B cell (primary cell): Measurements from ENCODE around the gene AGBL4. TPM values are rescaled to one million over a fixed set of nuclear protein-coding genes. Genes with fewer than 3 reads are reported as not detected.

ENCODE experiments used
- ATAC-seq: fragments of 200-7000 bp; cut with Tn5 transposase; one replicate; pipeline ENCODE4 v1.10.0; 2021; ENCODE audit warnings: low read depth, mild to moderate bottlenecking, moderate number of reproducible peaks, moderate library complexity
- CTCF ChIA-PET: fragments of 350-600 bp; sonication (Branson Sonifier 250); formaldehyde crosslinking; loops from one replicate; lab custom pipeline; 2021; ENCODE audit warnings: antibody characterized with exemption, inconsistent platforms; lab: Charles Lee
- POLR2A ChIA-PET: fragments of 350-600 bp; sonication (Branson Sonifier 250); formaldehyde crosslinking; loops from one replicate; lab custom pipeline; 2021; ENCODE audit warnings: antibody characterized with exemption; lab: Charles Lee
- DNase-seq: peaks from one replicate; pipeline ENCODE4 v3.0.0; 2013
- H2AFZ ChIP-seq: 2 replicates; pipeline ENCODE4 v1.6.1; 2012; ENCODE audit warnings: mild to moderate bottlenecking, low read depth, low read length; ENCODE audit not compliant: insufficient read depth, poor library complexity, severe bottlenecking
- H3K27ac ChIP-seq, 2 donors: 1 replicate in 1 of 2; 2 replicates in 1 of 2; pipeline ENCODE4 v1.5.1; 2012 to 2013; ENCODE audit warnings: low read length in 2 of 2, mild to moderate bottlenecking in 2 of 2, moderate library complexity in 1 of 2
- H3K27me3 ChIP-seq, 4 experiments: fragments of 200-600 bp in 1 of 4; sonication (generic) in 1 of 4; replicated peaks in 1 of 4; 1 replicate in 2 of 4; 2 replicates in 2 of 4; pipeline versions ENCODE4 v1.6.1 to v1.7.0; 2013 to 2016; ENCODE audit warnings: low read length in 3 of 4, mild to moderate bottlenecking in 2 of 4, mixed read lengths in 1 of 4, moderate library complexity in 1 of 4; ENCODE audit not compliant: insufficient read depth in 4 of 4, control insufficient read depth in 3 of 4; ENCODE audit errors: control extremely low read depth in 1 of 4
- H3K36me3 ChIP-seq, 2 experiments: replicated peaks in 1 of 2; 1 replicate in 1 of 2; 2 replicates in 1 of 2; pipeline versions ENCODE4 v1.6.1 to v1.7.1; 2013; ENCODE audit warnings: low read length in 1 of 2; ENCODE audit not compliant: insufficient read depth in 2 of 2, control insufficient read depth in 1 of 2; ENCODE audit errors: control extremely low read depth in 1 of 2, extremely low read depth in 1 of 2
- H3K4me1 ChIP-seq, 2 donors: fragments of 200-600 bp in 1 of 2; sonication (generic) in 1 of 2; 1 replicate in 1 of 2; 2 replicates in 1 of 2; pipeline versions ENCODE4 v1.5.1 to v1.6.1; 2013 to 2017; ENCODE audit warnings: low read length in 2 of 2; ENCODE audit not compliant: control insufficient read depth in 2 of 2, insufficient read depth in 2 of 2
- H3K4me2 ChIP-seq: replicated peaks from 2 replicates; pipeline ENCODE3; 2012; ENCODE audit warnings: mild to moderate bottlenecking, low read depth, low read length; ENCODE audit not compliant: poor library complexity, severe bottlenecking
- H3K4me3 ChIP-seq, 5 experiments: fragments of 200-600 bp in 1 of 5; sonication (generic) in 1 of 5; 1 replicate in 3 of 5; 2 replicates in 2 of 5; pipeline versions ENCODE4 v1.5.1 to v1.7.0; 2011 to 2016; ENCODE audit warnings: low read length in 4 of 5, mild to moderate bottlenecking in 4 of 5, low read depth in 2 of 5, control low read depth in 1 of 5, moderate library complexity in 1 of 5; ENCODE audit not compliant: insufficient read depth in 1 of 5; ENCODE audit errors: control extremely low read depth in 1 of 5, extremely low read depth in 1 of 5
- H3K79me2 ChIP-seq: fragments of 200-600 bp; sonication (generic); one replicate; pipeline ENCODE4 v1.6.0; 2016; ENCODE audit warnings: low read length; ENCODE audit not compliant: control insufficient read depth, insufficient read depth
- H3K9ac ChIP-seq: fragments of 200-600 bp; sonication (generic); 2 replicates; pipeline ENCODE4 v1.6.1; 2017; ENCODE audit warnings: mild to moderate bottlenecking, low read length, moderate library complexity
- H3K9me3 ChIP-seq, 3 donors: one replicate each; pipeline versions ENCODE4 v1.6.1 to v1.7.1; 2013; ENCODE audit warnings: low read length in 2 of 3; ENCODE audit not compliant: control insufficient read depth in 2 of 3, insufficient read depth in 1 of 3; ENCODE audit errors: control extremely low read depth in 1 of 3
- H4K20me1 ChIP-seq: 2 replicates; pipeline ENCODE4 v1.6.0; 2012; ENCODE audit warnings: mild to moderate bottlenecking, low read length; ENCODE audit not compliant: insufficient read depth, control insufficient read depth, poor library complexity, severe bottlenecking
- H3K27ac Mint-ChIP-seq: one replicate; pipeline ENCODE4 v1.8.0; 2021; ENCODE audit warnings: mixed read lengths
- H3K27me3 Mint-ChIP-seq: one replicate; pipeline ENCODE4 v1.8.0; 2021; ENCODE audit warnings: mixed read lengths
- H3K4me1 Mint-ChIP-seq: one replicate; pipeline ENCODE4 v1.8.0; 2021; ENCODE audit warnings: mixed read lengths
- H3K4me3 Mint-ChIP-seq: one replicate; pipeline ENCODE4 v1.8.0; 2021; ENCODE audit warnings: mixed read lengths
- H3K9me3 Mint-ChIP-seq: one replicate; pipeline ENCODE4 v1.8.0; 2022; ENCODE audit warnings: mixed read lengths; ENCODE audit not compliant: insufficient read depth
- CTCF ChIP-seq: fragments of 200-600 bp; IDR thresholded peaks from one replicate; pipeline ENCODE4 v1.8.0; 2022; ENCODE audit warnings: antibody characterized with exemption, mild to moderate bottlenecking
- EZH2 ChIP-seq: IDR thresholded peaks from 2 replicates; pipeline ENCODE4 v1.6.1; 2012; ENCODE audit warnings: borderline replicate concordance, low read depth, mild to moderate bottlenecking, moderate library complexity, low read length; ENCODE audit not compliant: insufficient read depth, poor library complexity, severe bottlenecking
- WGBS: methylation state at CpG from one replicate; pipeline ENCODE4 v1.1.5; 2013; ENCODE audit warnings: missing lambda C conversion rate; ENCODE audit not compliant: insufficient coverage; 5-methylcytosine and 5-hydroxymethylcytosine counted together
- intact Hi-C: fragments of 100-400 bp; cut with micrococcal nuclease; formaldehyde crosslinking; loops from one replicate; pipeline ENCODE4 v1.10.0; 2022
- polyA plus RNA-seq: library from polyadenylated mRNA; depleted of rRNA; stranded (reverse); fragments of >200 nt; gene quantifications from 2 replicates; pipeline ENCODE4 v1.2.3, GENCODE V29; 2012
- total RNA-seq, 2 donors: library from RNA; stranded (reverse); fragments of 120-200 nt in 1 of 2; gene quantifications; 1 replicate in 1 of 2; 2 replicates in 1 of 2; pipeline versions ENCODE4 v1.2.3 to v1.2.4, GENCODE V29; 2013 to 2022

Gene AGBL4
- total and polyA plus RNA-seq, 2 donors (not counting 1 experiment from before 2014, with no cell fraction given), result 0.07 to 0.12 TPM

GRCh38 chr1:48603222-48603621 is 1420.5 kb downstream of the AGBL4 start:
- ChIA-PET POLR2A (no interaction called here), CTCF (no interaction called here)
- ATAC-seq, result no peak
- intact Hi-C loops, result no loop called here
- Histone ChIP-seq H3K4me1 (no peaks in the 10 kb centered on the region), H3K27ac (no peak overlapping the region), H3K79me2 (no peaks in the 10 kb centered on the region), H3K4me3 (no peak overlapping the region), H3K9ac (no peak overlapping the region), H3K4me2 (no peak overlapping the region), H2AFZ (no peak overlapping the region), H3K27me3 (no peaks in the 10 kb centered on the region), H4K20me1 (no peaks in the 10 kb centered on the region), H3K9me3 (no peaks in the 10 kb centered on the region), H3K36me3 (no peaks in the 10 kb centered on the region)
- 95% methylated on average over 4 of the region's 6 CpGs for WGBS
- no peaks in the 10 kb centered on the region for H3K9me3 Mint-ChIP-seq
- peaks cover 17% of the 10 kb centered on the region for H3K27me3 Mint-ChIP-seq
- no peaks in the 10 kb centered on the region for H3K4me1 Mint-ChIP-seq
- no peak for DNase-seq
- no peak overlapping the region for H3K27ac Mint-ChIP-seq
- no peak overlapping the region for H3K4me3 Mint-ChIP-seq
- TF ChIP-seq EZH2, result no peak
- no peak for TF ChIP-seq CTCF

DNA sequence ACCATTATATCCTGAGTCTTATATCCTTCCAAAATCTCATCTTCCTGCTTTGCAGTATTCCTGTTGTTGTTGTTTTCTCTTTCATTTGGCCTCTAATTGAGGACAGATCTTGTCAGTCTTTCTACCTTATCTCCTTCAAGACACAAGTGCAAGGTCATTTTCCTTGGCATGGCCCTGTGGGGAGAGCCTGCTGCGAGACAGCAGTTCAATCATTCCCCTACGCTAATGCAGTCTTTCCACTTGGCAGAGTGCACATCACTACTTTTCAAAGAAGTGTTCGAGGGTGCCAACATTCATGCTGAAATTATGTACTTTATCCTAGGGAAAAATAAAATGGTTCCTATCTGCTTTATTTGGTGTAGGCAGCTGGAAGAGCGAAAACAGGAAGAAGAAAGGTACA is 1421.4 kb downstream of the AGBL4 start:
- intact Hi-C loops, result no loop called here
- H3K27me3 Mint-ChIP-seq, result peaks cover 11% of the 10 kb centered on the region
- WGBS, result 100% methylated on average over 2 of the region's 4 CpGs
- no peaks in the 10 kb centered on the region for H4K20me1 ChIP-seq
- H3K9me3 ChIP-seq, result no peaks in the 10 kb centered on the region
- no peak overlapping the region for H3K4me3 Mint-ChIP-seq
- TF ChIP-seq EZH2, result no peak
- no peak for TF ChIP-seq CTCF
- H3K4me2 ChIP-seq, result no peak overlapping the region
- DNase-seq, result no peak
- H3K4me1 ChIP-seq, result no peaks in the 10 kb centered on the region
- no peaks in the 10 kb centered on the region for H3K27me3 ChIP-seq
- H3K79me2 ChIP-seq, result no peaks in the 10 kb centered on the region
- H3K9ac ChIP-seq, result no peak overlapping the region
- no peak overlapping the region for H3K27ac Mint-ChIP-seq
- no peak overlapping the region for H3K4me3 ChIP-seq
- POLR2A ChIA-PET, result no interaction called here
- ATAC-seq, result no peak
- H3K27ac ChIP-seq, result no peak overlapping the region
- CTCF ChIA-PET, result no interaction called here
- H3K9me3 Mint-ChIP-seq, result no peaks in the 10 kb centered on the region
- no peak overlapping the region for H2AFZ ChIP-seq
- no peaks in the 10 kb centered on the region for H3K4me1 Mint-ChIP-seq
- no peaks in the 10 kb centered on the region for H3K36me3 ChIP-seq
